ENCODE data around the gene TNFRSF11A.

Gene TNFRSF11A

DNA sequence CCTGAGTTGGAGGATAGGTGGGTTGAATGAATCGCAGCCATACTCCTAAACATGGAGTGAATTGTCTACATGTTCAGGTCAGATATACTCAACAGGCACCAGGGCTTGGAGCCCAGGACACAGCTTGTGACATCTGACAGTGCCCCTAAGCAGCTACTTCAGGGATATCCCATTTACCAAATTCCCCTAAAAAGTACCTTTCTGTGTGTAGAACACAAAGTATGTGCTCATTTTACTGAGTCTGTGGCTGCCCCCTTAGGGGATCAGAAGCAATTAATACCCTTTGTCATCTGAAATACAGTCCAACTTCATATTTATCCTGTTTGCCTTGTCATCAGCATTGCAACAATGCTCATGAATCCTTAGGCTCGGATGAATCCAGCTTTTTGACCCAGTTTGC is 20.8 kb downstream of the TNFRSF11A start:
- DNase-seq: no peak

DNA sequence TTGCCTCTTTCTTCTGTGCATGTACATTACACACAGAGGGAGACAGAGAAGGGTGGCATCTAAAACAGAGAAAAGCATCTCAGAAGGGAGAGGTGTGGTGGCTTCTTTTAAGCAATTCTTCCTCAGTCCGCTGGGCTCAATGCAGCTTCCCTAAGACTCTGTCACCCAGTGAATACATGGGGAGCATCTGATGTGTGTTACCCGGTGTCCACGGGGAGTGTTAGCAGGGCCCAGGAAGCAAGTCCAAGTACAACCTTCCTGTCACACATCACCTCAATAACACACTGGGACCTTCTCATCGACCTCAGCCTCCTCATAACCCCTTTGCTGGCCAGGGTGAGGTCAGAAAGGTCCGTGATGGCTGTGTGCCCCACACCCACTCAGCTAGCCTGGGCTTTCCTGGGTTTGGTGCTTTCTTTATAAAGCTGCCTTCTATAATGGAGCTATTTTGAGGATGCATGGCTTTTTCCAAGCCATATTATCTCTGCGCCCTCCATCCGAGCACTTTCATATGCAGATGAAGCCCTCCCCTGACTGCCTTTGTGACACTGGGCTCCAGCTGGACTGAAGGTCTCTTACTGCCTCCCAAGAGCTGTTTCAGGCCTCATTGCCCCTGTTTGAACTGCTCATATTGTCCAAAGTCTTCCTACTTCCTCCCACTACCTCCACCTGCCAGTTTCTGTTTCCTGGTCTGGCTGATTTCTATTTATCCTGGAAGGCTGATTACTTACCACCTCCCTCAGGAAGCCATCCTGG is 21.4 kb downstream of the TNFRSF11A start:
- DNase-seq: no peak

DNA sequence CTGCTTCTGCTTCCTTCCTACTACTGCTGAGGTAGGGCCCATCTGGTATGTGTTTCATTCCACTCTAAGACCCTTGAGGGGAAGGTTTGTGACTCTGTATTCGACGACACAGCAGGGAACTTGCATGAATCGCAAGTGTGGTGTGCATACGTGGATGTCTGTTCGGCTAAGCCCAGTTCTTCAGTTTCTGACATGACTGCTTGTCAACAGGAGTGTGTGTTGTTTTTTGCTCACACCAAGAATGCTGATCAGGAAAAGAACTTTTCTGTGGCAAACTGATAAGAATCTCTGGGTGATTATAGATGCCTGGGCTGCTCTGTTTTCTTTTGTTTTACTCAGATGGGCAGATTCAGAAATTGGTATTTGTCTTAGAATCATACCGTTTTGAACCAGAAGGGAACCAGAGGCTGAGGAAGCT is 22.0 kb downstream of the TNFRSF11A start:
- no peak for DNase-seq

DNA sequence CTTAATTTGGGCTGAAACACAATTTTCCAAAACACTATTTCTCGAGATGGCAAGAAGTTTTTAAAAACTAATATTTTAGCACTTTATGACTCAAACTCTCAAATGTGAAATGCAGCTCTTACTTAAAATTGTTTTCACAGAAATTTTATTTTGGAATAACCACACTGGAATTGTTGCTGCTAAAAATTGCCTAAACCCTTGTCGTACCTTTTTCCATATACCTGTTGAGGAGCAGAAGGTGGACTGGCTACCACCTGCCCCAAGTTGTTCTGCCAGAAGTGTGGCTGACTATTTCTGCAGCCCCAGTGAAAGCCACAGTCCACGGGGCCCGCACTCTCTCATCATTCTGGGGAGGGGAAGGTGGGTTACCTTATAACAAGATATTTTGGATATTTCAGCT is 23.4 kb downstream of the TNFRSF11A start:
- DNase-seq: no peak

DNA sequence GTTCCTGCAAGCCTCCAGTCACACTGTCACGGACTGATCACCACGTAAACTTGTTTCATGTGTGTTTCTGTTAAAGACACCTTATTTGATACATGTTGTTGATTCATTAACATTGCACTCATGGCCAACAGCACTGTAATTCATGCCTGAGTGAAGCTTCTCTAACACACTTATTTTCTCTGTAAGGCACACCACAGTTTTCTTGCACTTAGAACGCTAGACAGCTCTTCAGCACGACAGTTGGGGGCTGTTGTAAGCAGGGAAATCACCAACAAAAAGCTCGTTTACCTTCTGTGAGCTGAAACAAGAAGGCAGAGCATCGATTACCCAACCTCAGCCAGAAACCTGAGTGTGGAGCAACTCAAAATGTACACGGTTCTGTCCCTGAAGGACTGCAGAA is 28.1 kb downstream of the TNFRSF11A start:
- DNase-seq: no peak

DNA sequence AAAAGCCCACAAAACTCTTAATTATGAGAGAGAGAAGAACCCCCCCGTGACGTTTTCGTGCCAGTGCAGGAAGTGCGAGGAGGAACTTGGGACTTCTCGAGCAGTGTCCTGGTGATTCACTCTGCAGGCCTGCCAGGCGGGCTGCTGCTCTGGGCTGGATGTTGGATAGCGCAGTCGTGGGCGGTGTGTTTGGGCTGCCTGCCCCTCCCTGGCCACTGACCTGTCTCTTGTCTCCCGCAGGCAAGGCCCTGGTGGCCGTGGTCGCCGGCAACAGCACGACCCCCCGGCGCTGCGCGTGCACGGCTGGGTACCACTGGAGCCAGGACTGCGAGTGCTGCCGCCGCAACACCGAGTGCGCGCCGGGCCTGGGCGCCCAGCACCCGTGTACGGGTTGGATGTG is 29.0 kb downstream of the TNFRSF11A start:
- DNase-seq: peak; percentile 47

DNA sequence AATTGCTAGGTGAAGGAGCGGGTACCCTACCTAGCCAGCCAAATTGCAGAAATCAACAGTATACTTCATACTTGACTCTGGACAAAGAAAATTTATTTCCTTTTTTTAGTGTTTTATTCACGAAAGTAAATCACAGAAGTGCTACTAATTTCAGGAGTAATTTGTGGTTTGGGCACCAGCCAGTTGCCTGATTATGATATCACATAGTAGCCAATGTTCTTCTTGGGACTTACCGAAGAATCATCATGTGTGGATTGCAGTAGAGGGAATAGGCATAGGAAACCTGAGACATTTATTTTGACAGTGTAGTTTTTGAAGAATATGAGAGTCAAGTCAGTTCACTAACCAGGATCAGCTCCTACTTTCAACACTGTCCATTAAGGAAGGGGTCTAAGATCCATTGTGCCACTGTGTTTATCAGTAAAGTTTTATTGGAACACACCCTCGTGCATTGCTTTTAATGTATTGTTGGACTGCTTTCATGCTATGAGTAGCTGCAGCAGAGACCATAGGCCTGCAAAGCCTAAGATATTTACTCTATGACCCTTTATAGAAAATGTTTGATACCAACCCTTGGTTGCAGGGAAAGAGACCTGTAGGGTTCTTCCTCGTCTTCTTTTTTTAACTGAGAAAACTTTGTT is 32.1 kb downstream of the TNFRSF11A start:
- no peak for DNase-seq

DNA sequence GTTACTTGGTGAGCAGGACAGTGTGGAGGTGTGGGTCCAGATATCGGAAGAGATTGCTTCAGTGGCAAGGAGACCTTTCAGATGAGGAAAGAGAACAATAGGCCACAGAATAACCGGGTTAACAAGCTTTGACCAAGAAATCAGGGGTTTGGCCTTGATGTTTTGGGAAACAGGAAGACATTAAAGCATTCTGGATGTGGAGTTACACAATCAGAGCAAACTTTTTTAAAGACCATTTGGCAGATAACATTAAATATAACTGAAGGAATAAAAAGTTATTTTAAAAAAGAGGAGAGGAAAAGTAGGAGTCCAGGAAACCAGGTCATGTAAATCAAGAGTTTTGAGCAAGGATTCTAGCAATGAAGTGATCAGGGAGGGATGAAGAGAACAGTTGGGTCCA is 35.7 kb downstream of the TNFRSF11A start:
- peak; percentile 16 for DNase-seq

DNA sequence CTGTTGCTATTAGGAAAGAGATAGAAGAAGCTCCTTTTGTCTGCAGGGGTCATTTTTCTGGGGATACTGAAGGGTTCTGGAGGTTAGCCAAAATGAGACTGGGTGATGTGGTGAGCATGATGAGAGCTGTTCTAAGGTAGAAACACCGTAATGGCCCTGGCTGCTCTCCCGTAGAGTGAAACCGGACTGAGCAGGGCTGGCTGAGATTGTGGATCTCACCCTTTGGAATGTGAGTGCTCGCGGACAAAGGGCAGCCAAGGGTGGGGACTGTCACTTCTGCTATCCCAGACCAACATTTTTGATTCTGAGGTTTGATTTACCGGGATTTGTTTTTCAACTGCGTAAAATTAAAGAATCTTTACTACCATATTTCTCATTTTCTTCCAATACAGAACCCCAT is 36.2 kb downstream of the TNFRSF11A start:
- DNase-seq: no peak

DNA sequence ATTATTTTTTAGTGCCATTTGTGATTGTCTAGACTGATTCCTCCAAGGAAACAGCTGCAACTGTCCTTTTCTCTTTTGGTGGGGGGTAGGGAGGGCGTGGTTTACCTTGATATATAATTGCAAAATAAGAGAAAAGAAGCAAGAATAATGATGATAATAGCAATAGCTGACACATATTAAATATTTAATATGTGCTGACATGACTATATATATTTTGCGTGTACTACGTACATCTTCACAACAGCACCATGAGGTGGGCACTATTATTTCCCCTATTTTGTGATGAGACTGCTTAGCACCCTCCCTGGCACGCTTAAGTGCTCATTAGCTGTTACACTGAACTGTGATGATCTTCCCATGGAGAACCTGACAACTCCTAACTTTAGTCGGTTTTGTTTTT is 39.4 kb downstream of the TNFRSF11A start:
- DNase-seq: no peak

DNA sequence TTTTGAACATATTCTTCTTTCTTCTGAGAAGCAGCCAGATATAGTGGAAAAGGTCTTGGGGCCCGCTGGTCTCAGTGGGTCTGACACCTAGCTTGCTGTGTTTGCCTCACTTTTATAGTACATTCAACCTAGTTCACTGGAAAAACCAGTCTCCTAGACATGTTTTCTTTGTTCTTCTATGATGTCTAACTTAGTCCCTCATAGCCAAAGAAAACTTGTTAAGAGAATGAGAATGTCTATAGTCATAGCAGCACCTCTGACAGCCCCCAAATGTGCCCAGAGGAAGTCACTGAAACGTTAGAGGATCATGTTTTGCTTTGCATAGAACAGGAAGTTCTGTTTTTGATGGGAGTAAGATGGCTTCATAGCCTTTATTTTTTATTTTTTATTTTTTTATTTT is 40.3 kb downstream of the TNFRSF11A start:
- DNase-seq: peak; percentile 7

DNA sequence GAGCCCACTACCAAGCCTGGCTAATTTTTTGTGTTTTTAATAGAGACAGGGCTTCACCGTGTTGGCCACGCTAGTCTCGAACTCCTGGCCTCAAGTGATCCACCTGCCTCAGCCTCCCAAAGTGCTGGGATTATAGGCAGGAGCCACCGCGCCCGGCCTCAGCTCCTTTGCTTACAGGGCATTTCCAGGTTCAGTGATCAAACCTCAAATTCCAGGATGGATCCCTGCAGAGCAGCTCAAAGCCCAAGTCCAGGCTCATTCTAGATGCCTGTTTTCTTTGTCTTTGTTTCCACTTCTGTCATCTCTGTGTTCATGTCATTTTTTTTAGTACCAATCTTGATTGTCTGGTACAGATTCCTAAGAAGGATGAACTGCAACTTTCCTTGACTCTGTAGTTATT is 41.9 kb downstream of the TNFRSF11A start:
- no peak for DNase-seq

DNA sequence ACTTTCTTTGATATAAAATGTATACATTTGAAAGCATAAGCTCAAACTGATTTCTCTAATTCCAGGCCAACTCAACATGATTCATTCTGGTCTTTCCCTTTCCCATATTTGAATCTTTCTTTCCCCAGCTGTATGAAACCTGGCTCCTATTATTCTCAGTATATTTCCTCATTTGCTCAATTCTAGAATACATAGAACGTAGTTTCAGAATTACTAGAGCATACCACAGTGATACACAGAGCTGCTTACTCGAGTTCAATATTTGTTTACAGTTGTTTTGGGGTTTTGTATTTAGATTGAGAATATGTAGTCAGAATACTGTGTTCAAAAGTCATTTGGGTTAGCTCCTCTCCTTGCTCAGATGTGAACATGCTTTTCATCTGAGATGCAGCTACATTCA is 43.0 kb downstream of the TNFRSF11A start:
- no peak for DNase-seq

DNA sequence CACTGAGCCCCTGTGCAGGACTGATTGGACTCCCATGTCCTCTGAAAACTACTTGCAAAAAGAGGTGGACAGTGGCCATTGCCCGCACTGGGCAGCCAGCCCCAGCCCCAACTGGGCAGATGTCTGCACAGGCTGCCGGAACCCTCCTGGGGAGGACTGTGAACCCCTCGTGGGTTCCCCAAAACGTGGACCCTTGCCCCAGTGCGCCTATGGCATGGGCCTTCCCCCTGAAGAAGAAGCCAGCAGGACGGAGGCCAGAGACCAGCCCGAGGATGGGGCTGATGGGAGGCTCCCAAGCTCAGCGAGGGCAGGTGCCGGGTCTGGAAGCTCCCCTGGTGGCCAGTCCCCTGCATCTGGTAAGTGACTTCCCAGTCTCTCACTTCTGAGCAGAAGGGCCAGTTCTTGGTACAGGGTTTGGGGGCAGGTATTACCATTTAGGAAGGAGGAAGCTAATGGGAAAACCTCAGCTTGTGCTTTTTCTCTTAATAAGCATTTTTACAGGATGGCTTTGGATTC is 44.1 kb downstream of the TNFRSF11A start:
- DNase-seq: no peak

DNA sequence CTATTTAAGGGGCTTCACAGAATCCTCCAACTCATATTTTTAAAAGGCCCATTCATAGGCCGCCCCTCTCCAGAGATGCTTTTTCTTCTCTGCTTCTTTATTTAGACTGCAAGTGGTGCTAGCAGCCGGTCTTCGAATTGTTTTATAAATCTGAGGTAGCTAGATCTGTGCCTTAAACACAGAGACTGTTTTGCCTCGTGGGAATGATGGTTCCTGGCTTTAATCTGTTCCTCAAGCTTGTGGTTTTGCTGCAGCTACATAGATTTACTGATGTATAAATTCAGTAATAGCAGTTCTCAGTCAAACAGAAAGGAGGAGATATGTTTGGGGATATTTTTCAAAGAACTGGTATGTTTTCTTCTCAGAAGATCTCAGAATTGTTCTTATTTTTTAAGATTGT is 45.3 kb downstream of the TNFRSF11A start:
- DNase-seq: no peak

DNA sequence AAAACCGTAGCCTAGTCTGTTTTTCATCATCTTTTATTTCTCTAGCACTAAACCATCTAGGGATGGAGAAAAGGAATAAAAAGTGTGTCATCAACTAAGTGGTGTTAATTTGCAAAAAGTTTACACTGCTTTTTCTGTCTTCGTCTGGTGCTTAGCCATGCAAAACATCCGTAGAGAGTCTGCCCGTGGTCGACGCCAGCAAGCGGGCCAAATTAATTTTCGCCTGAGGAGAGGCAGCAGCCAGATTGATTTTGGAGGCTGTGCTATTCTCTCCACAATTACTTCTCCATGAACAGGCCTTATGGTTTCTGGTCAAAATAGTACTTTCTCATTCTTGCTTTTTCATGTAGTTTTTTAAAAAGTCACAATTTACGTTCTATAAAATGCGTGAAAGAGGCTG is 46.3 kb downstream of the TNFRSF11A start:
- DNase-seq: no peak

DNA sequence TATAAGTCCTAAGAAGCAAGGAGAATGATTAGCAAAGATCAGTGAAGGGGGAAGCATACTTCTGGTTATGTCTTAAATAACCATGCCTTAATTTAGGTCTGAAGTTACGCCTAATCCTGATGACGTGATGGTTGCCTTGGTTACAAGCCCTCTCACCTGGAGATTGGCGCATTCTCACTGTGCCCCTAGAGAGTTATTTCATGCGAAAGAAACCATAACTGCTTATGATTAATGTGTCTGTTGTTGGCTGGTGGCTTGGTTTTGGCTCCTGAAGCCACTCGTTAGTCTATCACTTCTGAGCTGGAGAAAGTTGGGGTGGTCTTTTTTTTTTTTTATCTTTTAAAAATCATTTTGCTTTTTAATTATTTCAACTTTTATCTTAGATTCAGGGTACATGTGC is 47.0 kb downstream of the TNFRSF11A start:
- peak; percentile 6 for DNase-seq

DNA sequence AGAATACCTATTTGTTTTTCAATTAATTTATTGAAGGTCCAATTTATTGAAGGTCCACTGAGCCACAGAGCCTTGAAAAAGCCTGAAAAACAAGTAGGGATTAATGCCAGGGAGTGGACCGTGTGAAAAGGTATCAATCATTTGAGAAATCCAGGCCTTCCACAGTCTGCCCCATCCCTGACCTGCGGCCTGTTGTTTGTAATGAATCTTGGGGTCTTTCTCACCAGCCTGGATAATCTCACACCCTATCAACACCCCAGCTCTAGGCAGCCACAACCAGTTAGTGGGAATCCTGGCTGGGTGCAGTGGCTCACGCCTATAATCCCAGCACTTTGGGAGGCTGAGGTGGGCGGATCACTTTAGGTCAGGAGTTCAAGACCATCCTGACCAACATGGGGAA is 47.8 kb downstream of the TNFRSF11A start:
- DNase-seq: no peak

DNA sequence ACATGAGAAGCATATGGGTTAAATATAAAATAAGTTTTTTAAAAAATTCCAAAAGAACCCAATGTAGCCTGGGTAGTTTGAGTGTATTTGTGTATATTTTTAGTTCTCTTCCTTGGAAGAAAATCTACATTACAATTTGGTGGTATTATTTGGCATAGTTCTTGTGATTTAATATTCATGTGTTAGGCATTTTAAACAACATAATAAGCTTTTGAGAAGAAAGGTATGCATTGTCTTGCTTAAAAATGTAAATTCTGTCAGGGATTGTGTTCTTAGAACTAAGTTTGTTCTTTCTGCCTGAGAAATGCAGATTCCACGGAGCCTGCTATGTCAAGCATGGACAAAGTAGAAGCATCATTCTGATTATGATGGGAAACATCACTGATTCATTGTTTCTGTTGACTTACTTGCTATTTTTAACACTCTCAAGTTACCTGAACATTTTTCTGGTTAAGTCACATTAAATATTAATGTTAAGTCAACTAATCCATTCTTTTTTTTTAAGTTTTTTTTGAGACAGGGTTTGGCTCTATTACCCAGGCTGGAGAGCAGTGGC is 49.4 kb downstream of the TNFRSF11A start:
- DNase-seq: no peak

DNA sequence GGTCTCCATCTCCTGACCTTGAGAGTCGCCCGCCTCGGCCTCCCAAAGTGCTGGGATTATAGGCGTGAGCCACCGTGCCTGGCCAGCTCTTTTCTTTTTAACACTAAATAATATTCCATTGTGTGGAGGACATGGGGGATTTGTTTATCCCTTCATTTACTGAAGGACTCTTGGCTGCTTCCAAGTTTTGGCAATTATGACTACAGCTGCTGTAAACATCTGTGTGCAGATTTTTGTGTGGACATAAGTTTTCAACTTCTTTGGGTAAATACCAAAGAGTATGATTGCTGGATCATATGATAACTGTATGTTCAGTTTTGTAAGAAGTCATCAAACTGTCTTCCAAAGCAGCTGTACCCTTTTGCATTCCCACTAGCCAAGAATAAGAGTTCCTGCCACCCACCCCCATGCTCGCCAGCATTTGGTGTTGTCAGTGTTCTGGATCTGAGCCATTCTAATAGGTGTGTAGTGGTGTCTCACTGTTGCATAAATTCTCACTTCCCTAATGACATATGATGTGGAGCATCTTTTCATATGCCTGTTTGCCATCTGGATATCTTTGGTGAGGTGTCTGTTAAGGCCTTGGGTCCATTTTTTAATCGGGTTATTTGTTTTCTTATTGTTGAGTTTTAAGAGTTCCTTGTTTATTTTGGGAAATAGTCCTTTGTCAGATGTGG is 52.2 kb downstream of the TNFRSF11A start:
- peak; percentile 23 for DNase-seq

DNA sequence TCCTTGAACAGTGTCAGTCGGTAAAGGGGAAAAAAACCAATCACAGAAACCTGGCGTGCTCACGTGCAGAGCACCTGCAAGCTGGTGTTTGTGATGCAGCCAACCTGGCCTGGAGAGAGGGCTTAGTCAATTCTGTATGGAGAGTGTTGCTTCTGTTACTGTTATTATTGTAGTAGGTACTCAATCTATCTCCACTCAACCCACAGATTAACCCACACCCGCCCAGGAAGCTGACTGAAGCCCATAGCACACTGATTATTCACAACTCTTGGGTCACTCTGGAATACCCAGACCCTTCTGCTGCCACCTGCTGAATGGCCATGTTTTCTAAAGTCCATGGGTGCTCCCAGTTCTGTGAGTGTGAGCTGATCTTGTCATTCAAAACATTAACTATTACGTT is 53.9 kb downstream of the TNFRSF11A start:
- DNase-seq: no peak

DNA sequence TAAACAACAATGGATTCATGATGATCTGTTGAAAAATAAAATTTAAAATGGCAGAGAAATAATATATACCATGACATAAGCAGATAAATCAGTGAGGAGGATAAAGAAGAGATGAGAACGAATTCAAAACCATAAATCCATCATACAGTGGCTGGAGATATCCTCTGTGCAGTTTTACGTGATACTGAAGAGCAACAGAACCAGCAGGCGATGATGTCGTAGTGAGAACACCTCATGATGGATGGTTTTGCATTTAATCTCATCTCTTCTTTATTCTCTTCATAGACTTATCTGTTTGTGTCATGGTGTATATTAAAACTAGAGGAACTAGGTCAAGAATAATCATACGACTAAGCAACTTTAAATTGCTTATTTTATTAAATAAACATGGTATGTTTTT is 56.3 kb downstream of the TNFRSF11A start:
- no peak for DNase-seq

DNA sequence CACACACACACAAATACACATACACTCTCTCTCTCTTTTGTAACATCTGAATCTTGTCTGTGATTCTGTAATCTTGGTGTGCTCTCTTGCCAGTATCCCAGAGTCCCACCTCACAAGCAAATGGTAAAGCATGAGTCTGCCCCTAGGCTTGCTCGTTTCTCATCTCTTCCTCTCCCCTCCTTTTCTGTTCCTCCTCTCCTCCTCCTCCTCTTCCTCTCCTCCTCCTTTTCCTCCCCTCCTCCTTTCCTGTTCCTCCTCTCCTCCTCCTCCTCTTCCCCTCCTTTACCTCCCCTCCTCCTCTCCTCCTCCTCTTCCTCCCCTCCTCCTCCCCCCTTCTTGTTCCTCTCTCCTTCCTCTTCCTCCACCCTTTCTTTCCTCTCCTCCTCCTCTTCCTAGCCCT is 59.0 kb downstream of the TNFRSF11A start:
- no peak for DNase-seq

DNA sequence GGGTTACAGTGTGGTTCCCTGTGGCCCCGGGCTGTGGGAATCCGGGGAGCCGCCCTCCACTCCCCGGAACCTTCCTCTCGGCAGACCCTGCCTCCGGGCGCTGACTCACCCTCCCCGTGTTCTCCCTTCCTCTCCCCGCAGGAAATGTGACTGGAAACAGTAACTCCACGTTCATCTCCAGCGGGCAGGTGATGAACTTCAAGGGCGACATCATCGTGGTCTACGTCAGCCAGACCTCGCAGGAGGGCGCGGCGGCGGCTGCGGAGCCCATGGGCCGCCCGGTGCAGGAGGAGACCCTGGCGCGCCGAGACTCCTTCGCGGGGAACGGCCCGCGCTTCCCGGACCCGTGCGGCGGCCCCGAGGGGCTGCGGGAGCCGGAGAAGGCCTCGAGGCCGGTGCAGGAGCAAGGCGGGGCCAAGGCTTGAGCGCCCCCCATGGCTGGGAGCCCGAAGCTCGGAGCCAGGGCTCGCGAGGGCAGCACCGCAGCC is 59.5 kb downstream of the TNFRSF11A start:
- DNase-seq: no peak
